Skin of body (tissue), 2 donors: ENCODE data around the gene ANKS1B. TPM values are rescaled to one million over a fixed set of nuclear protein-coding genes. Genes with fewer than 3 reads are reported as not detected.

Experiments used
- DNase-seq: peaks from one replicate; lab custom pipeline; 2025; lab: John Stamatoyannopoulos, UW
- total RNA-seq: library from RNA; depleted of rRNA; stranded (reverse); fragments of >200 nt; gene quantifications from one replicate; pipeline ENCODE4 v1.2.3, GENCODE V29; 2014

Gene ANKS1B
- total RNA-seq, 1 donor from 2014 or later, result 10.7 TPM

DNA sequence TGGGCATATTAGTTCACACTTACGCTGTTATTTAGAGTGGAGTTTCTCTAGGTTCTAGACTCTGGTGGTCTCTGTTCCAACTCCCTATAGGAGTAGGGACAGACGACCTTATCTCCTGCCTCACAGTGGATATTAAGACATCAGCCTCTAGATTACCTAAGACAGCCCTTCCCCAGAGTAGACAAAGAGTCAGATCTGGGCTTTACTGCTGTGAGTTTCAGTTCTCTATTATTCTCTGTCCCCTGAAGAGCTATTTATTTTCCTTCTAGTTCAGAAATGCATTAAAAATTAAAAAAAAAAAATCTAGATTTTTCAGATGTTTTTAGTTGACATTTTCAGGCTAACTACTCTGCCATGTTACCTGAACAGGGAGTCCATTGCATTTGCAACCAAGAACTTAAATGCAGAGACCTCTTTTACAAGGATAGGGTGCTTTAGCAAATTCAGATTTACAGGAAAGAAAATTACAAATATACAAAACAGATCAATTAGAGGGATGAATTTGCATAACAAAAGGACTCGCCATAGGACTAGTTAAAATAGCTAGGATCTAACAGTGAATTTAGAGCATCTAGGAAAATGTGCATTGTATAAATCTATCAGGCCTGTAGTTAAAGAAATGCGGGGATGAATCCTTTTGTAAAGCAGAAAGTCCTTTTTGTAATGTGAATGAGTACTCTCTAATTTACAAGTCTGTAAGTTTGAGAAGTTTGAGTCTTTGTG lies 958.2 kb downstream of the ANKS1B start:
- DNase-seq, result no peak

- no peak for DNase-seq
These were observed 959.9 kb downstream of the ANKS1B start for GRCh38 chr12:99024870-99025269.

DNA sequence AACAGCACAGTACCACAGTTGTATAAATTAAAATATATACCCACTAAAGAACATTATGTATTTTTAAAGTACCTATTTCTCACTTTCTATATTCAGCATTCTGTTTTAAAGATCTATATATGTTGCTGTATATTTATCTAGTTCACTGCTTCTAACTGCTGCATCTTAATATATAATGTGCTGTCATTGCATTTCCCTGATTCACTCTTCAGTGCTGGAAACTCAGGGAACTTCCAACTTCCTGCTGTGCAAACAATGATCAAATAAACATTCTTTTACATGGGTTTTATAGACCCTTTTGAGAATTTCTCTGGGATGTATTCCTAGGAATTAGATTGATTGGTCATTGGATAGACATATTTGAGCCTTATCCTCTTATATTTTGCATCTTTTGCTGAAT lies 960.5 kb downstream of the ANKS1B start:
- no peak for DNase-seq

DNA sequence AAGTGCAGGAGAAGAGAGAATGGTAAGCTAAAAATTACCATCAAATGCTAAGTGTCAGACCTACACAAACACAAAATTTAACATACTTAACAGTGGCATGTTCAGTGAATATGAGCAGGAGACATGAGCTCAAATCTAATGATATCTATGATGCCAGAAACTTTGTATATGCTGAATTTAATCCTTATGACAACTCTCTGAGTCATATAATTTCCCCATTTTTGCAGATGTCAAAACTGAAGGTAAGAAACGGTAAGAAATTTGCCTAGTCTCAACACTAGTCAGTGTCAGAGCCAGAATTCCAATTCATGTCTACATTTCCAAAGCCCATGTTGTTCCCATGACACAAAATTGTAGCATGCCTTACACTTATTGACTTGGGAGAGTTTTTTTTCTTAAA lies 963.9 kb downstream of the ANKS1B start:
- DNase-seq, result no peak

DNA sequence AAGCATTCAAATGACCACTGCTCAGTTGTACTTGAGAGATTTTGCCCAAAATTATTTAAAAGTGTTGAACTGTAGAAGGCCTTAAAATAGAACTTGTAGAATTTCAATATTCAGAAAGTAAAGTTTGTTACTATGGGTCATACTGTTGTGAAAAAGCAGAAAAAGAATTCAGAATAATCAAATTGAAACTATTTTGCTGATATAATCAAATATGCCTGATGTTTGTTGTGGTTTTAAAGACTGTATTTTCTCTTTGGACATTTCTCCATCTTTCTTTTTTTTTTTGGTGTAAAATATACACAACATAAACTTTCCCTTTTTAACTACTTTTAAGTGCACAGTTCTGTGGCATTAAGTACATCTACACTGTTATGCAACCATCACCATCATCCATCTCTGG lies 964.9 kb downstream of the ANKS1B start:
- DNase-seq, result no peak

GRCh38 chr12:99017971-99018370 lies 966.8 kb downstream of the ANKS1B start:
- no peak for DNase-seq

- no peak for DNase-seq
These were observed 975.0 kb downstream of the ANKS1B start for GRCh38 chr12:99009654-99010296.

DNA sequence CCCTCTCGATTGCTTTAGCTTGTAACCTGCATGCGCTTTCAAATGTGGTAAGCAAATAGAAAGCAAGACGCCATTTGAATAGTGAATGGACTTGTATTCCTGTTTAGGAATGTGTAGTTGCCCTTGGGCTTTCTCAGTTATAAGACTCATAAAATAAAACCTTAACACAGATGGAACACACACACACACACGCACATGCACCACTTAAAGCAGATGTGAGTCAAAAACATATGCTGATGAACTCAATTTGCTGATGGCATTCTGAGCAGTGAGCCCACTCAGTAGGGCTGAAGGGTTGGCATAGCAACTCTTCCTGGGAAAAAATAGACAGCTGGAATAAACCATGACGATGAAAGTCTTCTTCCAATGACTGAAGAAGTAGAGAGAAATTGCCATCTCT lies 979.1 kb downstream of the ANKS1B start:
- peak; percentile 3 for DNase-seq

GRCh38 chr12:99004799-99005466 lies 979.8 kb downstream of the ANKS1B start:
- no peak for DNase-seq

GRCh38 chr12:99002731-99003130 lies 982.0 kb downstream of the ANKS1B start:
- DNase-seq, result no peak

DNA sequence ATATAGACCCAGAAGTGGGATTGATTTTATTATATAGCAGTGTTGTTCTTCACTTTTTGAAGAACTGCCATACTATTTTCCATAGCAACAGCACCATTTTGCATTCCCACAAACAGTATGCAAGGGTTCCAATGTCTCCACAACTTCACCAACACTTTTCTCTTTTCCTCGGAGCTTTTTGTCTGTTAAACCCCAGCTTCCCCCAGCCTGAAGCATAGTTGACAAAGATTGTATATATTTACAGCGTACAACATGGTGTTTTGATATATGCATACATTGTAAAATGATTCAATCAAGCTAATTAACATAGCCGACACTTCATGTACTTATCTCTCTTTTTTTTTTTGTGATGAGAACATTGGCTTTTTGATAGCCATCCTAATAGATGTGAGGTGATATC lies 982.6 kb downstream of the ANKS1B start:
- DNase-seq, result no peak

- no peak for DNase-seq
These were observed 985.2 kb downstream of the ANKS1B start for GRCh38 chr12:98999559-98999958.

DNA sequence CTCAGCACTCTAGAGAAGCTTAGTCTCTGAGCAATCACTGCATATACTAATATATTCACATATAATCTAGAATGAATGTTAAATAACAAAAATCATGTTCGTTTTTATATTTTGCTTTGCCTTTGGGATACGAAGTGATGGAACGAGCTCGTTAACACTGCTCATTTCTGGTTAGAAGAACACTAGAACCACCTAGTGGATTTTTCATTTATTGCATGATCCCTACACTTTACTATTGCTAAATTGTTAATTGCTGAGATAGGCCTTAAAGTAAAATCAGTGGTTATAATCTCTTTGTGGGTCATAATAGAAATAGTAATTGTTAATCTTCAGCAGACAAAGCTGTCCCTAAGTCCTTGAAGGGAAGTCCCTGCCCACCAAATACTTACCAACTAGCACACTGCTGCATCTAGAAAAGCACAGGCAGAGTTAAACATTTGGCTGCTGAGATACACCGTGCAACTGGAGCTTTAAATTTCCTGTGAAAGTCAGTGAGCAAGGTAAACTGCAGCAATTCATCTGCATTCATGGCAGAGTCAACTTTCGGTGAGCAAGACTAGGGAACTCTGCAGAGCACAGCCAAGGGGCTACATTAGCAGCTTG lies 985.9 kb downstream of the ANKS1B start:
- peak; percentile 4 for DNase-seq

DNA sequence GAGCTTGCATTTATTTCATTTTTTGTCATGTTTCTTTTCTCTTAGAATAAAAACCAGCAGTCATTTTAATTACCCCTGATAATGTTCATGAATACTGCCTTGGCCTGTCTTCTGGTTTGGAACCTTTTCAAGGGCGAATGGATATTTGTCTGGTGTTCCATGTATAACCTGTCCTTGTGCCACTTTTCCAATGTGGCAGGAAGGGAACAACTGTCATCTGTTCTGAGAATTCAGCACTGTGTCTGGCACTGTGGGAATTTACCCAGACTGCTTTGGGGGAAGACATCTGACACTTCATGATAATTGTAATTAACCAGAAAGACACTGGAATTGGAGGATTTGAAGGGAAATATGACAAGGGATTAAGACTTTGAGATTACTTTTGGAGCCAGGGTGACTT lies 986.8 kb downstream of the ANKS1B start:
- no peak for DNase-seq

GRCh38 chr12:98990648-98991047 lies 994.1 kb downstream of the ANKS1B start:
- no peak for DNase-seq

GRCh38 chr12:98985156-98985555 lies 999.6 kb downstream of the ANKS1B start:
- no peak for DNase-seq

- DNase-seq, result no peak
These were observed 1001.1 kb downstream of the ANKS1B start for GRCh38 chr12:98983647-98984046.

DNA sequence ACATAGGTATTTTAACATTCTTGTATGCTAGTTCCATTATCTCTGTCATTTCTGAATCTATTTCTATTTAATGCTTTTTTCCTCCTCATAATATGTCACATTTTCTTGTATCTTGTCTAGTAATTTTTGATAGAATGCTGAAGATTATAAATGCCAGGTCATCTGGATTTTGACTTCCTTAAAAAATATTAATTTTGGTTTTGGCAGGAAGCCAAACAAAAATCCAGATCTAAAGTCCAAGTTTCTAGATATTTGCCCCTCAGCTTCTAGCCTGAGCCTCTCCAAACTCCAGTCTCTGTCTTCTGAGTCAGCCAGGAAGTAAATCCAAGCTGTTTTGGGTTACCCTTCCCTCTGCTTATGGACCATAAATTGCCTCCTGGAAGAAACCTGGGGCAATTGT lies 1004.2 kb downstream of the ANKS1B start:
- DNase-seq, result no peak

- DNase-seq, result no peak
These were observed 1007.5 kb downstream of the ANKS1B start for GRCh38 chr12:98977186-98977585.

DNA sequence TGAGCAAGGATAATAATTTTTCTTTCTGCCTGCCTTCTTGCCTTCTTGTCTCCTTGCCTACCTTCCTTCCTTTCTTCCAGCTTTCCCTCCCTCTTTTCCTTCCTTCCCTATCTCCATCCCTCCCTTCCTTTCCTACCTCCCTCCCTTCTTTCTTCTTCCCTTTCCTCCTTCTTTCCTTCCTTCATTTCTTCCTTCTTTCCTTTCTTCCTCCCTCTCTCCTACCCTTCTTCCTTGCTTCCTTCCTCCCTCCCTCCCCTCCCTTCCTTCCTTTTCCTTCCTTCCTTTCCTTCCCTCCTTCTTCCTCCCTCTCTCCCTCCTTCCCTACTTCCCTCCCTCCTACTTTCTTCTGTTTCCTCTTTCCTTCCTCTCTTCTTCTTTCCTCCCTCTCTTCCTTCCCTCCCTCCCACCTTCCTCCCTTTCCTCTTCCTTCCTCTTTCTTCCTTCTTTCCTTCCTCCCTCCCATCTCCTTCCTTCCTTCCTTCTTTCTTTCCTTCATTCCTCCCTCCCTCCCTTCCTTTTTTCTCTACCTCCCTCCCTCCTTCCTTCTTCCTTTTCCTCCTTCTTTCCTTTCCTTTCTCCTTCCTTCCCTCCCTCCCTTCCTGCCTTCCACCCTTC lies 1009.9 kb downstream of the ANKS1B start:
- DNase-seq, result no peak

DNA sequence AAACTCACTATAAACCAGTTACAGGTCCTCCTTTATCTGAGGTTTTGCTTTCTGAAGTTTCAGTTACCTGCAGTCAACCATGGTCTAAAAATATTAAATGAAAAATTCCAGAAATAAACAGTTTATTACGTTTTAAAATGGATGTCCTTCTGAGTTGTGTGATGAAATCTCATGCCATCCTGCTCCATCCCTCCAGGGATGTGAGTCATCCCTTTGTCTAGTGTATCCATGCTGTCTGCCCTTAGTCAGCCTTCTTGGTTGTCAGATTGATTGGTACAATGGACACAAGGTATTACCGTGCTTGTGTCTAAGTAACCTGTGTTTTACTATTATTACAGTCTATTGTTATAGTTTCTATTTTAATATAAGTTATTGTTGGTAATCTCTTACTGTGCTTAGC lies 1011.3 kb downstream of the ANKS1B start:
- DNase-seq, result no peak

DNA sequence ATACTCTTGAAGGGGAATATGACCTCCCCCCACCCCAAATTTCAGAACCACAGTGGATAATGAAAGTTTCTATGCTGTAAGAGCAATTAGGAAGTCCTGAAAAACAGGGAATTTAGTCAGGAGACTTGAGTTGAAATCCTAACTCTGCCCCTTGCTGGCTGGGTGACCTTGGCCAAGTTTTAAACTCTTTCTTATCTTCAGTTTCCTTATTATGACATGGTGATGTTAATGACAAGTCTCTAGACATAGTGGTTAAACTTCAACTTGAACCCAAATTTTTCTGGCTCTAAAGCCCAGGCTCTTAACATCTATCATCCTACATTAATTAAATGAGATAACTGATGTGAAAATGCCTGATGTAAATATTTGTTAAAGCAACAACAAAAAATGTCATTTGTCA lies 1013.8 kb downstream of the ANKS1B start:
- DNase-seq, result no peak
